GM19240 (cell line): ENCODE measurements around the gene CRHBP.
"Not testable (repeated sequence)": the region's sequence is repeated elsewhere in the genome, so short reads cannot be mapped to it uniquely, and the experiment has no call there.

Experiments
- DNase-seq: peaks from one replicate; pipeline ENCODE4 v3.0.0; 2011; ENCODE audit warnings: low spot score; ENCODE audit not compliant: insufficient read length

The CRHBP gene

GRCh38 chr5:76958991-76959767 is 6.3 kb downstream of the CRHBP start:
- no peak for DNase-seq

- DNase-seq = peak; percentile 38
Measured at GRCh38 chr5:76960004-76960625, 7.3 kb downstream of the CRHBP start.

GRCh38 chr5:76964060-76964459 is 11.2 kb downstream of the CRHBP start:
- no peak for DNase-seq

DNA sequence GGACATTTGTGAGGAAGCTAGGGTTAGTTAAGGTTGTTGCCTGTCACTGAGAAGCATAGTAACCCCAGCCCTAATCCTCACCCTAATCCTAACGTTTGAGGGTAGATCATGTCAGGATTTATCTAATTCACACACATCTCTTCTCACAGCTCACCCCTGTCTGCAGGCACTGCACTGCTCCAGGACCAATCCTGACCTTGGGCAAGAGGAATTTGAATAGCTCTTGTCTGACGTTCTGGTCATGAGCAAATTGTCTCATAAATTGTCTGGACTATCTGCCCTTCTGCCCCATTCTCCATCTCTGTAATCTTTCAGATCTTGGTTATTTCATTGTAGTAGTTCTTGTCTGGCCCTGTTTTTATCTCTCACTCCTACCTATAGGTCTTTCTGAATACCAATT is 18.7 kb downstream of the CRHBP start:
- no peak for DNase-seq

GRCh38 chr5:76972689-76973088 is 19.8 kb downstream of the CRHBP start:
- no peak for DNase-seq

GRCh38 chr5:76974785-76975184 is 21.9 kb downstream of the CRHBP start:
- no peak for DNase-seq

DNA sequence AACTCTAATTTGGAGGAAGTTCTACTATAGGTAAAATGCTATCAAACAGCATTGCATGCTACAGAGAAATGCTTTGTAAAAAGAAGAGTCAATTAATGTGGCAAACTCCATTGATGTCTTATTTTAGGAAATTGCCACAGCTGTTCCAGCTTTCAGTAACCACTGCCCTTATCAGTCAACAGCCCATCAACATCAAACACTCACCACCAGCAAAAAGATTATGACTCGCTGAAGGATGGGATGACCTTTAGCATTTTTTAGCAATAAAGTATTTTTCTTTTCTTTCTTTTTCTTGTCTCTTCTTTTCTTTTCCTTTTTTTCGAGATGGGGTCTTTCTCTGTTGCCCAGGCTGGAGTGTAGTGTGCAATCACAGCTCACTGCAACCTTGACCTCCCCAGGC is 26.0 kb downstream of the CRHBP start:
- no peak for DNase-seq

DNA sequence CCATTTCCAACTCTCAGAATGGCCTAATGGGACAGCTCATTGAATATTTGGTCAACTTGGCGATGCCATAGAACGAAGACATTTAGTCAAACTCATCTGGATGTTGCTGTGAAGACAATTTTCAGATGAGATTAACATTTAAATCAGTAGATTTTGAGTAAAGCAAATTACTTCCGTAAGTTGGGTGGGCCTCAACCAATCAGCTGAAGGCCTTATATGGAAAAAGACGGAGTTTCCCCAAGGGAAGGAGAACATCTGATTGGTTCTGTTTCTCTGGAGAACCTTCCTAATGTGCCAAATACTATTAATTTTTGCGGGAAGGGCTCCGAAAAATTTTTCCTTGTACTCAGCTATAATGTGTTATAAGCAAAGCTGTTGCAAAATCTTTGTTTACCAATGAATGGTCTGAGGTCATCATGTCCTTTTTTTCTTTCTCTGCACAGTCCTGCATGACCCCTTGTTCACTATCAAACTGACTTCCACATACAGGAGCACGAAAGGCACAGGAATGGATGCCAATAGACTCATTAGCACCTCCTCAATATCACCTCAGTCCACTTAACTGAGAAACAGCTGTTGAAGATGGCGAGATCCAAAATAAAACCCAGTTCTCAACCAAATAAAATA is 27.8 kb downstream of the CRHBP start:
- DNase-seq = no peak

GRCh38 chr5:76982450-76982849 is 29.6 kb downstream of the CRHBP start:
- no peak for DNase-seq

- DNase-seq = no peak
Measured at GRCh38 chr5:76983468-76983867, 30.6 kb downstream of the CRHBP start.

GRCh38 chr5:76986825-76987526 is 34.1 kb downstream of the CRHBP start:
- DNase-seq = no peak

GRCh38 chr5:76990899-76991459 is 38.1 kb downstream of the CRHBP start:
- DNase-seq = no peak

DNA sequence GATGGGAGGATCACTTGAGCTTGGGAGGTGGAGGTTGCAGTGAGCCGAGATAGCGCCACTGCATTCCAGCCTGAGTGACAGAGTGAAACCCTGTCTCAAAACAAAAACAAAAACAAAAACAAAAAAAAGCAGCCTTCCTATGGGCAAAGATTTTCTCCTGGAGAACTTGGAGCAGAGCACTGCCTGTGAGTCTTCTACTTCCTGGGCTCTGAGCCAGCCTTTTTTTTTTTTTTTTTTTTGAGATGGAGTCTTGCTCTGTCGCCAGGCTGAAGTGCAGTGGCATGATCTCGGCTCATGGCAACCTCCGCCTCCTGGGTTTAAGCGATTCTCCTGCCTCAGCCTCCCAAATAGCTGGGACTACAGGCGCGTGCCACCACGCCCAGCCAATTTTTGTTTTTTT is 40.6 kb downstream of the CRHBP start:
- DNase-seq = not testable (repeated sequence)

DNA sequence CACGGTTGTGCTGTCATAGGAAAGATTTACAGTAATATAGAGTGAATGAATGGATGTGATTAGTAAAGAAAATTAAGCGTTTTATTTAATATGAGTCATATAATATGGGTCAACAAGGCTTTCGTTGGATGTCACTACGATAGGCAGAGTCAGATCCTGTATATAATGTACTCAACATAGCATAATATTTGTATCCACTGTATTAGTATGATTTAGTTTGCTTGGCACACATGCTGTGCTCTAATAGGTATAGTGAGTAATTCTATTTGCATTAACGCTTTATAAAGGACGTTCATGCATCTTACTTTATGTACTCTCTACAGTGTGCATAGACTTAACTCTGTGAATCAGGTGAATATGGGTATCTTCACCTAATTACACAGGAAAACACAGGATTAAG is 41.5 kb downstream of the CRHBP start:
- no peak for DNase-seq

DNA sequence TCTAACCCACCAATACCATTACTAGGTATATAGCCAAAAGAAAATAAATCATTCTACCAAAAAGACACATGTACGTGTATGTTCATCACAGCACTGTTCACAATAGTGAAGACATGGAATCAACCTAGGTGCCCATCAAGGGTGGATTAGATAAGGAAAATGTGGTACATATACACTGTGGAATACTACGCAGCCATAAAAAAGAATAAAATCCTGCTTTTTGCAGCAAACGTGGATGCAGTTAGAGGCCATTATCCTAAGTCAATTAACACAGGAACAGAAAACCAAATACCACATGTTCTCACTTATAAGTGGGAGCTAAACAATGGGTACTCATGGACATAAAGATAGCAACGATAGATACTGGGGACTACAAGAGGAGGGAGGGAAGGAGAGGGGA is 45.4 kb downstream of the CRHBP start:
- not testable (repeated sequence) for DNase-seq

GRCh38 chr5:76999451-76999850 is 46.6 kb downstream of the CRHBP start:
- DNase-seq = no peak

DNA sequence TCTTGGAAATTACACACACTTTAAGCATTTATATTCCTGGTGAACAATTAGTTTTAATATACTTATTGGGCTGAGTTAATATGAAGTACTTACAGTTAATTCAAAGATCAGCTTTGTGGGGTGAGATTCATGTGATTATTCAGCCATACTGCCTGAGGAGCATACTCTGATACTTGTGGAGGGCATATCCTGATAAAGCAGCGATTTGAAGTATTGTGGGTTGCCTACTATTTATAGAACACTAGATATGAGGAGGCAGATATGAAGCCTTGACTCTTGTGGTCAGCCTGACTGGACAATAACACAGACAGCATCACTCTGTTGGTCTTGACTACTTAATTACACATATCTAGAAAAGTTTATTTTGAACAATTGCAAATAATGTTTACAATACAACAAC is 50.4 kb downstream of the CRHBP start:
- no peak for DNase-seq

- DNase-seq = no peak
Measured at GRCh38 chr5:77006124-77006523, 53.3 kb downstream of the CRHBP start.

DNA sequence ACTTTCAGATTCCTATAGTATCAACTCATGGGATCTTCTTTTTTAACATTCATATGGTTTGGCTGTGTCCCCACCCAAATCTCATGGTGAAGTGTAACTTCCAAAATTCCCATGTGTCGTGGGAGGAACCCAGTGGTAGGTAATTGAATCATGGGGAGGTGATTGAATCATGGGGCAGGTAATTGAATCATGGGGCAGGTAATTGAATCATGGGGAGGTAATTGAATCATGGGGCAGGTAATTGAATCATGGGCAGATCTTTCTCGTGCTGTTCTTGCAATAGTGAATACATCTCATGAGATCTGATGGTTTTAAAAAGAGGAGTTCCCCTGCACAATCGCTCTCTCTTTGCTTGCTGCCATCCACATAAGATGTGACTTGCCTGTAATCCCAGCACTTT is 55.6 kb downstream of the CRHBP start:
- no peak for DNase-seq

DNA sequence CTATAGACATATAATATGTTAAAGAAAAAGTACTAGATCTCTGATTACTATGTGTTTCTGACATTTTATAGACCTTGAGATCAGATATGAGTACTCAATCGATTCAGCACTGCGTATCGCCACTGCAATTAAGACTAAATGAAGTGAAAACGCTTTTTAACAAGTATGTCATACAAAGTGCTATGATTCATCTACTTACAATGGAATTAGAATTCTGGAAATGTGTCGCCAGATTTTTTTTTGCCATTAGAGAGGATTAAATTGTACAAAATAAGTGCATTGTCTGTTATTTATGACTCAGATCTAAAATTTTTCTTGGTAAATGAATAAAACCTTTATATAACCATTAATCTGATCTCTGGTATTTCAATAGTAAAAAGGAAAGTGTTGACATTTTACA is 57.4 kb downstream of the CRHBP start:
- no peak for DNase-seq

- no peak for DNase-seq
Measured at GRCh38 chr5:77011498-77011897, 58.7 kb downstream of the CRHBP start.

DNA sequence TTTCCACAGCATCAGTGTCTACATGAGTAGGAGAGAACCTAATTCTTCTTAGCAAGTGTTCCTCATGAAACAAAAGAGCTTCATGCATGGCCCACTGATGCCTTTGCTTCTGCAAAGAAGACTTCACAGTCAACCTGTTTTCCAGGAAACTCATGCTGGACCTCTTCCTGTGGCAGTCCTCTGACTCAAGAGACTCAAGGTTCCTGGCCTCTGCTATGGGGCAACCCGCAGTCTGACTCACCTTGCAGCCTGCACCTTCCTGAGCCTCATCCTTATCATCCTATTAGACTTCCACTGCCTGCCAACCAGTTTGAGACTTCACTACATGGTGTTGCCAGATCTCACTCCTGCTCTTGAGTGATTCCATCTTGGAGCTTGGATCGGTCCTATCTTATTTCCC is 59.8 kb downstream of the CRHBP start:
- no peak for DNase-seq
